ENCODE measurements around the gene MRPL55.

DNA sequence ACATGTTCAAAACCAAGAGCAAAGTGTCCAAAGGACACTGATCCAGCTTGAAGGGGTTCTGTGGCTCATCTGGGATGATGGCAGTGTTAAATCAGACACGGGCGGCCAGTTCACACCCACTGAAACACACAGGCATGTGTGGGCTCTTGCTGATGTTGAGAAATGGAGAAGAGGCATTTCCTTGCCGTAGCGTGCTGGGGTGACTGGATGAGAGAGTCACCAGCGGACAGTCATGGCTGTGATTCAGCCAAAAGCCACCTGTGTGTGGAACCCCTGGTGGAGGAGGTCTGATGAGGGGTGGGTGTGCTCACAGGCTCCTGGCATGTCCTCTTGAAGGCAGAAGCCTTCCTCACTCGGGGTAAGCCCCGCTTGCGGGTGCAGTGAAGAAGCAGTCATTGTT, 13.2 kb downstream of the MRPL55 start:
- TF ChIP-seq, protein P1, sequence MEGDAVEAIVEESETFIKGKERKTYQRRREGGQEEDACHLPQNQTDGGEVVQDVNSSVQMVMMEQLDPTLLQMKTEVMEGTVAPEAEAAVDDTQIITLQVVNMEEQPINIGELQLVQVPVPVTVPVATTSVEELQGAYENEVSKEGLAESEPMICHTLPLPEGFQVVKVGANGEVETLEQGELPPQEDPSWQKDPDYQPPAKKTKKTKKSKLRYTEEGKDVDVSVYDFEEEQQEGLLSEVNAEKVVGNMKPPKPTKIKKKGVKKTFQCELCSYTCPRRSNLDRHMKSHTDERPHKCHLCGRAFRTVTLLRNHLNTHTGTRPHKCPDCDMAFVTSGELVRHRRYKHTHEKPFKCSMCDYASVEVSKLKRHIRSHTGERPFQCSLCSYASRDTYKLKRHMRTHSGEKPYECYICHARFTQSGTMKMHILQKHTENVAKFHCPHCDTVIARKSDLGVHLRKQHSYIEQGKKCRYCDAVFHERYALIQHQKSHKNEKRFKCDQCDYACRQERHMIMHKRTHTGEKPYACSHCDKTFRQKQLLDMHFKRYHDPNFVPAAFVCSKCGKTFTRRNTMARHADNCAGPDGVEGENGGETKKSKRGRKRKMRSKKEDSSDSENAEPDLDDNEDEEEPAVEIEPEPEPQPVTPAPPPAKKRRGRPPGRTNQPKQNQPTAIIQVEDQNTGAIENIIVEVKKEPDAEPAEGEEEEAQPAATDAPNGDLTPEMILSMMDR (IDR thresholded peaks at IDR 0.05): no peak
- TF ChIP-seq EZH2 (IDR thresholded peaks at IDR 0.05) (no peak), EZH2phosphoT487 (IDR thresholded peaks at IDR 0.05) (no peak)
